Measurements from ENCODE around the gene CSF2.

- TF ChIP-seq, protein P1, sequence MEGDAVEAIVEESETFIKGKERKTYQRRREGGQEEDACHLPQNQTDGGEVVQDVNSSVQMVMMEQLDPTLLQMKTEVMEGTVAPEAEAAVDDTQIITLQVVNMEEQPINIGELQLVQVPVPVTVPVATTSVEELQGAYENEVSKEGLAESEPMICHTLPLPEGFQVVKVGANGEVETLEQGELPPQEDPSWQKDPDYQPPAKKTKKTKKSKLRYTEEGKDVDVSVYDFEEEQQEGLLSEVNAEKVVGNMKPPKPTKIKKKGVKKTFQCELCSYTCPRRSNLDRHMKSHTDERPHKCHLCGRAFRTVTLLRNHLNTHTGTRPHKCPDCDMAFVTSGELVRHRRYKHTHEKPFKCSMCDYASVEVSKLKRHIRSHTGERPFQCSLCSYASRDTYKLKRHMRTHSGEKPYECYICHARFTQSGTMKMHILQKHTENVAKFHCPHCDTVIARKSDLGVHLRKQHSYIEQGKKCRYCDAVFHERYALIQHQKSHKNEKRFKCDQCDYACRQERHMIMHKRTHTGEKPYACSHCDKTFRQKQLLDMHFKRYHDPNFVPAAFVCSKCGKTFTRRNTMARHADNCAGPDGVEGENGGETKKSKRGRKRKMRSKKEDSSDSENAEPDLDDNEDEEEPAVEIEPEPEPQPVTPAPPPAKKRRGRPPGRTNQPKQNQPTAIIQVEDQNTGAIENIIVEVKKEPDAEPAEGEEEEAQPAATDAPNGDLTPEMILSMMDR (conservative IDR thresholded peaks at IDR 0.05; ENCODE audit: low read length) = no peak
- no peak for TF ChIP-seq EZH2phosphoT487 (IDR thresholded peaks at IDR 0.05; ENCODE audit: borderline replicate concordance)
Observed at GRCh38 chr5:132099076-132099748, 25.6 kb downstream of the CSF2 start.
